WTC11 (cell line): Measurements from ENCODE around the gene ORAI2.

Experiments used
- ATF1 ChIP-seq: sonication (generic); formaldehyde crosslinking; IDR thresholded peaks from 2 replicates; pipeline ENCODE4 v1.8.1; 2023; ENCODE audit warnings: mild to moderate bottlenecking, moderate library complexity, missing genetic modification reagents
- ATF2 ChIP-seq: sonication (generic); formaldehyde crosslinking; IDR thresholded peaks from 2 replicates; pipeline ENCODE4 v1.8.1; 2022; ENCODE audit warnings: low read depth, missing genetic modification reagents, borderline replicate concordance
- CBFB ChIP-seq: sonication (generic); formaldehyde crosslinking; IDR thresholded peaks from 2 replicates; pipeline ENCODE4 v1.8.1; 2022; ENCODE audit warnings: mild to moderate bottlenecking, low read depth, missing genetic modification reagents
- CTCF ChIP-seq: fragments of 200-600 bp; IDR thresholded peaks from 2 replicates; pipeline ENCODE4 v1.8.0; 2022; ENCODE audit warnings: antibody characterized with exemption
- E2F5 ChIP-seq: sonication (generic); formaldehyde crosslinking; IDR thresholded peaks from 2 replicates; pipeline ENCODE4 v1.8.1; 2022; ENCODE audit warnings: mild to moderate bottlenecking, moderate library complexity, missing genetic modification reagents
- ESRRA ChIP-seq: sonication (generic); formaldehyde crosslinking; IDR thresholded peaks from 2 replicates; pipeline ENCODE4 v1.8.1; 2022; ENCODE audit warnings: mild to moderate bottlenecking, missing genetic modification reagents, borderline replicate concordance
- MLX ChIP-seq: sonication (generic); formaldehyde crosslinking; IDR thresholded peaks from 2 replicates; pipeline ENCODE4 v1.8.1; 2023; ENCODE audit warnings: mild to moderate bottlenecking, missing genetic modification reagents, moderate library complexity
- NFE2L1 ChIP-seq: sonication (generic); formaldehyde crosslinking; IDR thresholded peaks from 2 replicates; pipeline ENCODE4 v1.8.1; 2023; ENCODE audit warnings: missing genetic modification reagents
- TCF7 ChIP-seq: sonication (generic); formaldehyde crosslinking; IDR thresholded peaks from 2 replicates; pipeline ENCODE4 v1.8.0; 2022; ENCODE audit warnings: mild to moderate bottlenecking, low read depth, missing genetic modification reagents, moderate library complexity
- ZBTB21 ChIP-seq: sonication (generic); formaldehyde crosslinking; IDR thresholded peaks from 2 replicates; pipeline ENCODE4 v1.8.1; 2023; ENCODE audit warnings: mild to moderate bottlenecking, missing genetic modification reagents, borderline replicate concordance
- ZNF138 ChIP-seq: sonication (generic); formaldehyde crosslinking; conservative IDR thresholded peaks from 2 replicates; pipeline ENCODE4 v1.8.1; 2022; ENCODE audit warnings: mild to moderate bottlenecking, moderate library complexity, missing genetic modification reagents

GRCh38 chr7:102456327-102456726 lies 23.0 kb downstream of the ORAI2 start:
- TF ChIP-seq CBFB (CRISPR knock-in tag) (no peak), NFE2L1 (CRISPR knock-in tag) (no peak), CTCF (no peak), ESRRA (CRISPR knock-in tag) (no peak), TCF7 (no peak), ATF1 (CRISPR knock-in tag) (no peak), ATF2 (CRISPR knock-in tag) (no peak), E2F5 (CRISPR knock-in tag) (no peak), ZBTB21 (no peak), ZNF138 (CRISPR knock-in tag) (no peak), MLX (no peak)
